ENCODE results near the gene PRKAG1. TPM values are rescaled to one million over a fixed set of nuclear protein-coding genes. Genes with fewer than 3 reads are reported as not detected.

PRKAG1 gene
- total RNA-seq, 2 experiments from 2014 or later = 22.8 to 45.9 TPM

- H3K79me2 ChIP-seq (ENCODE audit: insufficient read depth, low read depth, low read length) = no peaks in the 10 kb centered on the region
- ChIA-PET POLR2A (interaction anchor here (1.0 kb wide), 2 partner anchors 20 to 75 kb away, joined by 4 read pairs; no protein-coding TSS in a partner anchor), CTCF (ENCODE audit: unreplicated experiment) (interaction anchor here (0.5 to 2.0 kb wide), 7 partner anchors 18 to 182 kb away, joined by 3 to 9 read pairs (median 4); no protein-coding TSS in a partner anchor)
- no peaks in the 10 kb centered on the region for H3K9me3 ChIP-seq (ENCODE audit: low read length)
- H3K4me3 ChIP-seq (ENCODE audit: low read depth, low read length, poor library complexity, severe bottlenecking) = peak overlapping the region; percentile 40
- BruUV-seq (replicated peaks) = no TSS peak
- no peak overlapping the region; the same call in 1 of the 2 replicates for H2AFZ ChIP-seq (ENCODE audit: low read length)
- no peaks in the 10 kb centered on the region for H4K20me1 ChIP-seq (ENCODE audit: insufficient read depth, low read length)
- 0 out of 2 replicates have a peak, but pooled peaks cover 7% of the 10 kb centered on the region for H3K36me3 ChIP-seq (ENCODE audit: insufficient read depth, low read length)
- peak; percentile 71 for DNase-seq (ENCODE audit: low spot score)
- intact Hi-C loops (cut with micrococcal nuclease; ENCODE audit: unreplicated experiment) = loop anchor here (1.0 to 5.0 kb wide), 3 partner anchors 21 to 100 kb away; partner anchors contain the start of gene PRKAG1
- peak overlapping the region; percentile 67 for H3K4me2 ChIP-seq (ENCODE audit: low read length)
- TF ChIP-seq CTCF (conservative IDR thresholded peaks at IDR 0.05; ENCODE audit: low read length) = peak; percentile 83
- TF ChIP-seq EZH2phosphoT487 (IDR thresholded peaks at IDR 0.05; ENCODE audit: borderline replicate concordance, low read depth, low read length) = peak; percentile 80; the same call in 1 of the 2 replicates
- H3K9me2 ChIP-seq (ENCODE audit: insufficient read depth, low read length) = no peaks in the 10 kb centered on the region
- no peak overlapping the region for H3K27ac ChIP-seq (ENCODE audit: low read depth, low read length, poor library complexity, severe bottlenecking)
- H3K4me1 ChIP-seq (ENCODE audit: insufficient read depth, low read length, poor library complexity, severe bottlenecking) = peaks cover 30% of the 10 kb centered on the region
Observed at GRCh38 chr12:48996794-48997718, 21.5 kb downstream of the PRKAG1 start.

GRCh38 chr12:48995086-48995879 lies 23.3 kb downstream of the PRKAG1 start:
- Histone ChIP-seq H3K9me3 (ENCODE audit: low read length) (no peaks in the 10 kb centered on the region), H3K4me3 (ENCODE audit: low read depth, low read length, poor library complexity, severe bottlenecking) (peak overlapping the region; percentile 24), H4K20me1 (ENCODE audit: insufficient read depth, low read length) (no peaks in the 10 kb centered on the region), H3K27ac (ENCODE audit: low read depth, low read length, poor library complexity, severe bottlenecking) (no peak overlapping the region), H3K9me2 (ENCODE audit: insufficient read depth, low read length) (no peaks in the 10 kb centered on the region), H2AFZ (ENCODE audit: low read length) (0 out of 2 replicates have a peak overlapping the region, but pooled peaks have one; percentile 54), H3K4me1 (ENCODE audit: insufficient read depth, low read length, poor library complexity, severe bottlenecking) (peaks cover 30% of the 10 kb centered on the region), H3K36me3 (ENCODE audit: insufficient read depth, low read length) (no peaks in the 10 kb centered on the region), H3K79me2 (ENCODE audit: insufficient read depth, low read depth, low read length) (no peaks in the 10 kb centered on the region), H3K4me2 (ENCODE audit: low read length) (peak overlapping the region; percentile 49; the same call in 1 of the 2 replicates)
- intact Hi-C loops (cut with micrococcal nuclease; ENCODE audit: unreplicated experiment) = loop anchor here (5.0 kb wide), 1 partner anchor 102 kb away; no protein-coding TSS in a partner anchor
- ChIA-PET POLR2A (no interaction called here), CTCF (ENCODE audit: unreplicated experiment) (no interaction called here)
- BruUV-seq (replicated peaks) = no TSS peak
- DNase-seq (ENCODE audit: low spot score) = peak; percentile 61
- TF ChIP-seq CTCF (conservative IDR thresholded peaks at IDR 0.05; ENCODE audit: low read length) = peak; percentile 88
- no peak for TF ChIP-seq EZH2phosphoT487 (IDR thresholded peaks at IDR 0.05; ENCODE audit: borderline replicate concordance, low read depth, low read length)

Data from OCI-LY7 (cell line).